ENCODE results near the gene RBBP9. TPM values are rescaled to one million over a fixed set of nuclear protein-coding genes. Genes with fewer than 3 reads are reported as not detected.

RBBP9 gene
- total and polyA plus RNA-seq, 11 donors = 2.1 to 9.1 (median 5.8) TPM

DNA sequence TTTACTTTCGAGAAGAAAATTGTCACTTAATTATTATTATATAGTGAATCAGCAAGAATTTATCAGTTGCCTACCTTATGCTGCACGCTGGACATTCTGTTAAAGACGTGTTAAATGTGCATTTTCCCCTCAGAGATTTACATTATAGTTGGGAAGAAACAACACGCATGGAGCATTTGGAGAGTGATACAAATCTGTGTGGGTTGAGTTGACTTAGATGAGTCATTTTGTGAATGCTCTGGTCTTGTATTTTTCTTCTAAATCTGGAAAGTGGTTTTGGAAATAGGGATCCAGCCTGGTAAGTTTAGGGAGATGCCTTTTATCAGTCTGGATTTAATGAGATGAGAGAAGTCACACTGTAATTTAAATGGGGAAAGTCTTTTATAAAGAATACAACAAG lies 46.2 kb upstream of the RBBP9 start:
- intact Hi-C loops (cut with DNase I) = loop anchor here in 1 of 10 donors (10.0 kb wide), 1 partner anchor 58 kb away; no protein-coding TSS in a partner anchor
- no peak for TF ChIP-seq POLR2A (IDR thresholded peaks at IDR 0.05)
- TF ChIP-seq, protein P1, sequence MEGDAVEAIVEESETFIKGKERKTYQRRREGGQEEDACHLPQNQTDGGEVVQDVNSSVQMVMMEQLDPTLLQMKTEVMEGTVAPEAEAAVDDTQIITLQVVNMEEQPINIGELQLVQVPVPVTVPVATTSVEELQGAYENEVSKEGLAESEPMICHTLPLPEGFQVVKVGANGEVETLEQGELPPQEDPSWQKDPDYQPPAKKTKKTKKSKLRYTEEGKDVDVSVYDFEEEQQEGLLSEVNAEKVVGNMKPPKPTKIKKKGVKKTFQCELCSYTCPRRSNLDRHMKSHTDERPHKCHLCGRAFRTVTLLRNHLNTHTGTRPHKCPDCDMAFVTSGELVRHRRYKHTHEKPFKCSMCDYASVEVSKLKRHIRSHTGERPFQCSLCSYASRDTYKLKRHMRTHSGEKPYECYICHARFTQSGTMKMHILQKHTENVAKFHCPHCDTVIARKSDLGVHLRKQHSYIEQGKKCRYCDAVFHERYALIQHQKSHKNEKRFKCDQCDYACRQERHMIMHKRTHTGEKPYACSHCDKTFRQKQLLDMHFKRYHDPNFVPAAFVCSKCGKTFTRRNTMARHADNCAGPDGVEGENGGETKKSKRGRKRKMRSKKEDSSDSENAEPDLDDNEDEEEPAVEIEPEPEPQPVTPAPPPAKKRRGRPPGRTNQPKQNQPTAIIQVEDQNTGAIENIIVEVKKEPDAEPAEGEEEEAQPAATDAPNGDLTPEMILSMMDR (IDR thresholded peaks at IDR 0.05) = no peak
- 92 to 96% (median 95%) methylated on average over 4 of the region's 4 CpGs for WGBS, 4 donors
- no peak overlapping the region for H3K4me3 ChIP-seq
- DNase-seq = no peak
- no peaks in the 10 kb centered on the region for H3K4me1 ChIP-seq
- no peak for ATAC-seq
- H3K9me3 ChIP-seq = no peaks in the 10 kb centered on the region
- peaks cover 0 to 96% (median 91%) of the 10 kb centered on the region in 9 donors for H3K36me3 ChIP-seq
- H3K27ac ChIP-seq = no peak overlapping the region
- H3K27me3 ChIP-seq = no peaks in the 10 kb centered on the region

DNA sequence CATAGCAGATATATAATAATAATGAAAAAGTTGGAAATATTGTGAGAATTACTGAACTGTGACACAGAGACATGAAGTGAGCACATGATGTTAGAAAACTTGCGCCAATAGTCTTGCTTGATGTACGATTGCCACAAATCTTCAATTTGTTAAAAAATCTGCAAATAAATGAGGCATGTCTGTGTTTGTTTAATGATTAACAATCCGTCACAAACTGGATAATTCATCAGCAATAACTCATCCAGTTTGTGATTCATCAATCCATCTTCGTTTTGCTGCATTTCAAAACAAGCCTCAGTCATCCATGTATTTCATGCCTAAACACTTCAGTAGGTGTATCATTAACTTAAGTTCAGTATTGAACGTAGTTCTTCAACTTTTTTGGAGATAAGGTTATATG lies 44.7 kb upstream of the RBBP9 start:
- intact Hi-C loops (cut with DNase I) = loop anchor here in 1 of 10 donors (10.0 kb wide), 1 partner anchor 57 kb away; no protein-coding TSS in a partner anchor
- Histone ChIP-seq H3K4me1 (no peaks in the 10 kb centered on the region), H3K9me3 (no peaks in the 10 kb centered on the region), H3K27me3 (no peaks in the 10 kb centered on the region), H3K4me3 (no peak overlapping the region), H3K27ac (no peak overlapping the region), H3K36me3 (peaks cover 0 to 91% (median 78%) of the 10 kb centered on the region in 9 donors)
- ATAC-seq = no peak
- TF ChIP-seq, protein P1 (IDR thresholded peaks at IDR 0.05) = no peak
- TF ChIP-seq POLR2A (IDR thresholded peaks at IDR 0.05) = no peak
- WGBS, 4 donors = 91 to 96% (median 93%) methylated on average over 5 of the region's 5 CpGs
- DNase-seq = no peak

DNA sequence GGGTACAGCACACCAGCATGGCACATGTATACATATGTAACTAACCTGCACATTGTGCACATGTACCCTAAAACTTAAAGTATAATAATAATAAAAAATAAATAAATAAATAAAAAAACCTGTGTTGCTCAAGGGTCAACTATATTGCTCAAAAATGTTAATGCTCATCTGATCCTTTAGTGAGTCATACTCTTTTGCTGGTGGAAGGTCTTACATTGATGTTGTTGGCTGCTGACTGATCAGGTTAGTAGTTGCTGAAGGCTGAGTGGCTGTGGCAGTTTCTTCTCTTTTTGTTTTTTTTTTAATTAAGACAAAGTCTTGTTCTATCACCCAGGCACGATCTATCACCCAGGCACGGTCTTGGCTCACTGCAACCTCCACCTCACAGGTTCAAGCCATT lies 40.6 kb upstream of the RBBP9 start:
- ATAC-seq (no peak), DNase-seq (no peak)
- peaks cover 0 to 92% (median 77%) of the 10 kb centered on the region in 9 donors for H3K36me3 ChIP-seq
- H3K4me1 ChIP-seq = no peaks in the 10 kb centered on the region
- 97 to 99% (median 98%) methylated on average over 2 of the region's 2 CpGs for WGBS, 4 donors
- no peak for TF ChIP-seq POLR2A (IDR thresholded peaks at IDR 0.05)
- intact Hi-C loops (cut with DNase I) = no loop called here
- H3K4me3 ChIP-seq = no peak overlapping the region
- H3K9me3 ChIP-seq = no peaks in the 10 kb centered on the region
- H3K27ac ChIP-seq = no peak overlapping the region
- no peaks in the 10 kb centered on the region for H3K27me3 ChIP-seq

DNA sequence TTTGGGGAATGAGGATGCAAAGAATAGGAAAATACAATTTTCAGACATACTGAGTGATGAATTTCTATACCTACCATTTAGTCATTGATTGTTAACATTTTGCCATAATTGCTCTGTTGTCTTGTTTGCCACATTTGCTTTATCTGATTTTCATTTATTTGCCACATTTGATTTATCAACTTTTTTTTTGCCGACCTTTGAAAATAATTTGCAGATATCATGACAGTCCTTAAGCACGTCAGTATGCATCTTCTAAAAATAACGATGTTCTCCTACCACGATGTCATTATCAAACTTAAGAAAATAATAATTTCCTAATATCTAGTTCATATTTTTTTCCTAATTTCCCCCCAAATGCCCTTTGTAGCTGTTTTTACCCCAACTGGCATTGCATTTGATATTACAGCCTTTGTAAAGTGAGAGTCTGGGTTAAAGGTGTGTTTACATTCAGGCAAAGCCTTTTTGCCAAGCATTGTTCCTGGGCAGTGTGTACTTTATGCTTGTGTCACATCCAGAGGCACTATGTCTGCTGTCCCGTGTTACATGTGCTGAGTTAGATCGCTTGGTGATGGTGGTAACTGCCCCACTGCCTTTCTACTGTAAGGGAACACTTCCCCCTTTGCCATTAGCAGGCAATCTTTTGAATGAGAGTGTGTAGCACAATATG lies 37.1 kb upstream of the RBBP9 start:
- no peaks in the 10 kb centered on the region for H3K4me1 ChIP-seq
- no peak overlapping the region for H3K27ac ChIP-seq
- WGBS, 4 donors = 84 to 91% (median 86%) methylated on average over 6 of the region's 6 CpGs
- DNase-seq (no peak), ATAC-seq (no peak)
- intact Hi-C loops (cut with DNase I) = no loop called here
- no peaks in the 10 kb centered on the region for H3K27me3 ChIP-seq
- H3K9me3 ChIP-seq = no peaks in the 10 kb centered on the region
- TF ChIP-seq, protein P1 (IDR thresholded peaks at IDR 0.05) = no peak
- TF ChIP-seq POLR2A (IDR thresholded peaks at IDR 0.05) = no peak
- H3K4me3 ChIP-seq = no peak overlapping the region
- H3K36me3 ChIP-seq = peaks cover 0 to 96% (median 81%) of the 10 kb centered on the region in 9 donors

Data from heart left ventricle (tissue), 16 donors.